H9 (cell line): ENCODE data around the gene CCSER1. TPM values are rescaled to one million over a fixed set of nuclear protein-coding genes. Genes with fewer than 3 reads are reported as not detected.

Experiments used
- DNase-seq: peaks from one replicate; pipeline ENCODE4 v3.0.0-alpha.2; 2017
- H2AFZ ChIP-seq: one replicate; pipeline ENCODE4 v1.6.1; 2013; ENCODE audit warnings: mild to moderate bottlenecking, low read length, control low read depth, moderate library complexity
- H2AK5ac ChIP-seq: 2 replicates; pipeline ENCODE4 v1.6.1; 2013; ENCODE audit warnings: low read length, control low read depth, mixed read lengths; ENCODE audit not compliant: insufficient read length
- H2BK120ac ChIP-seq: one replicate; pipeline ENCODE4 v1.6.1; 2013; ENCODE audit warnings: low read depth, mild to moderate bottlenecking, low read length, control low read depth, inconsistent platforms; ENCODE audit not compliant: poor library complexity, severe bottlenecking
- H2BK12ac ChIP-seq: 2 replicates; pipeline ENCODE4 v1.6.1; 2013; ENCODE audit warnings: low read length, control low read depth, mixed read lengths, low read depth; ENCODE audit not compliant: insufficient read length
- H2BK15ac ChIP-seq: 2 replicates; pipeline ENCODE4 v1.6.1; 2013; ENCODE audit warnings: low read depth, low read length, control low read depth
- H2BK20ac ChIP-seq: one replicate; pipeline ENCODE4 v1.6.1; 2013; ENCODE audit warnings: low read depth, mild to moderate bottlenecking, low read length, control low read depth, inconsistent platforms; ENCODE audit not compliant: poor library complexity, severe bottlenecking
- H2BK5ac ChIP-seq: 2 replicates; pipeline ENCODE4 v1.6.1; 2013; ENCODE audit warnings: low read length, control low read depth, mixed read lengths; ENCODE audit not compliant: insufficient read length
- H3K14ac ChIP-seq: 2 replicates; pipeline ENCODE4 v1.6.1; 2013; ENCODE audit warnings: low read length, control low read depth; ENCODE audit not compliant: insufficient read depth
- H3K18ac ChIP-seq: 2 replicates; pipeline ENCODE4 v1.6.1; 2013; ENCODE audit warnings: low read depth, mild to moderate bottlenecking, mixed read lengths, low read length, control low read depth; ENCODE audit not compliant: insufficient read length
- H3K23ac ChIP-seq: 2 replicates; pipeline ENCODE4 v1.6.1; 2013; ENCODE audit warnings: low read length, control low read depth, mixed read lengths, low read depth; ENCODE audit not compliant: insufficient read length
- H3K23me2 ChIP-seq: 2 replicates; pipeline ENCODE4 v1.6.1; 2013; ENCODE audit warnings: low read depth, mild to moderate bottlenecking, mixed read lengths, low read length, control low read depth; ENCODE audit not compliant: insufficient read length, poor library complexity, severe bottlenecking
- H3K27ac ChIP-seq: 2 replicates; pipeline ENCODE4 v1.5.1; 2013; ENCODE audit warnings: low read length, control low read depth, mixed read lengths, low read depth; ENCODE audit not compliant: insufficient read length
- H3K27me3 ChIP-seq: 2 replicates; pipeline ENCODE4 v1.6.1; 2013; ENCODE audit warnings: low read length, control low read depth, inconsistent platforms; ENCODE audit not compliant: insufficient read depth
- H3K4ac ChIP-seq: 2 replicates; pipeline ENCODE4 v1.6.1; 2013; ENCODE audit warnings: low read depth, mild to moderate bottlenecking, control low read depth, inconsistent platforms, low read length, moderate library complexity
- H3K4me1 ChIP-seq: 2 replicates; pipeline ENCODE4 v1.6.1; 2013; ENCODE audit warnings: low read length, control low read depth, inconsistent platforms; ENCODE audit not compliant: insufficient read depth
- H3K4me2 ChIP-seq: 2 replicates; pipeline ENCODE4 v1.6.1; 2013; ENCODE audit warnings: low read length, control low read depth, mixed read lengths; ENCODE audit not compliant: insufficient read length, insufficient read depth
- H3K56ac ChIP-seq: 2 replicates; pipeline ENCODE4 v1.6.1; 2013; ENCODE audit warnings: low read depth, mild to moderate bottlenecking, mixed read lengths, low read length, control low read depth; ENCODE audit not compliant: insufficient read length
- H3K79me1 ChIP-seq: 2 replicates; pipeline ENCODE4 v1.6.1; 2013; ENCODE audit warnings: low read depth, mild to moderate bottlenecking, moderate library complexity, low read length, control low read depth, inconsistent platforms; ENCODE audit not compliant: insufficient read depth, poor library complexity, severe bottlenecking
- H3K79me2 ChIP-seq: 2 replicates; pipeline ENCODE4 v1.6.1; 2013; ENCODE audit warnings: low read length, control low read depth, inconsistent platforms; ENCODE audit not compliant: insufficient read depth
- H3K9ac ChIP-seq: 2 replicates; pipeline ENCODE4 v1.6.1; 2013; ENCODE audit warnings: low read length, control low read depth, mixed read lengths; ENCODE audit not compliant: insufficient read length; ENCODE audit errors: extremely low read depth
- H3K9me3 ChIP-seq: one replicate; pipeline ENCODE4 v1.6.1; 2013; ENCODE audit warnings: low read depth, low read length, inconsistent platforms; ENCODE audit not compliant: control insufficient read depth
- H3T11ph ChIP-seq: one replicate; pipeline ENCODE4 v1.6.1; 2013; ENCODE audit warnings: mild to moderate bottlenecking, low read length, control low read depth, inconsistent platforms
- H4K20me1 ChIP-seq: one replicate; pipeline ENCODE4 v1.6.1; 2013; ENCODE audit not compliant: control insufficient read depth, insufficient read length, insufficient read depth
- H4K5ac ChIP-seq: 2 replicates; pipeline ENCODE4 v1.6.1; 2013; ENCODE audit warnings: low read depth, mild to moderate bottlenecking, mixed read lengths, low read length, control low read depth; ENCODE audit not compliant: insufficient read length
- H4K8ac ChIP-seq: replicated peaks from 2 replicates; pipeline ENCODE4 v1.6.1; 2013; ENCODE audit warnings: low read length, control low read depth, mixed read lengths, low read depth; ENCODE audit not compliant: insufficient read length
- H4K91ac ChIP-seq: 2 replicates; pipeline ENCODE4 v1.6.1; 2013; ENCODE audit warnings: low read depth, mild to moderate bottlenecking, moderate library complexity, mixed read lengths, low read length, control low read depth; ENCODE audit not compliant: insufficient read length
- H3K27ac Mint-ChIP-seq, 3 experiments: 2 replicates in 2 of 3; 3 replicates in 1 of 3; pipeline ENCODE4 v1.8.0; 2020 to 2021; ENCODE audit warnings: mixed read lengths in 3 of 3, mild to moderate bottlenecking in 1 of 3, moderate library complexity in 1 of 3
- H3K27me3 Mint-ChIP-seq: 2 replicates; pipeline ENCODE4 v1.8.0; 2021; ENCODE audit warnings: low read depth, mild to moderate bottlenecking, moderate library complexity, mixed read lengths
- H3K36me3 Mint-ChIP-seq, 3 experiments: 2 replicates in 2 of 3; 3 replicates in 1 of 3; pipeline ENCODE4 v1.8.0; 2020 to 2021; ENCODE audit warnings: low read depth in 3 of 3, mixed read lengths in 3 of 3; ENCODE audit not compliant: insufficient read depth in 1 of 3
- H3K4me1 Mint-ChIP-seq, 2 experiments: 2 replicates each; pipeline ENCODE4 v1.8.0; 2020; ENCODE audit warnings: mixed read lengths in 2 of 2
- H3K4me3 Mint-ChIP-seq, 2 experiments: 2 replicates in 1 of 2; 3 replicates in 1 of 2; pipeline ENCODE4 v1.8.0; 2020 to 2021; ENCODE audit warnings: mild to moderate bottlenecking in 2 of 2, mixed read lengths in 2 of 2, moderate library complexity in 1 of 2
- H3K9me3 Mint-ChIP-seq, 2 experiments: 2 replicates in 1 of 2; 3 replicates in 1 of 2; pipeline ENCODE4 v1.8.0; 2020; ENCODE audit warnings: mild to moderate bottlenecking in 2 of 2, mixed read lengths in 2 of 2, moderate library complexity in 1 of 2
- WGBS: extraction: QIAGEN DNeasy Blood & Tissue Kit; methylation state at CpG from one replicate; pipeline ENCODE4 v1.1.7; 2013; ENCODE audit warnings: missing lambda C conversion rate, low lambda C conversion rate, mixed read lengths; ENCODE audit not compliant: insufficient read length; ENCODE audit errors: extremely low coverage; 5-methylcytosine and 5-hydroxymethylcytosine counted together
- total RNA-seq: library from RNA; stranded (reverse); gene quantifications from 2 replicates; pipeline ENCODE4 v1.2.1, GENCODE V29; 2021
- TF ChIP-seq, protein P1 (sequence below): fragments of 200-600 bp; sonication (generic); conservative IDR thresholded peaks from 3 replicates; pipeline ENCODE4 v1.8.0; 2021; ENCODE audit warnings: antibody characterized with exemption, mild to moderate bottlenecking

Gene CCSER1
- total RNA-seq, 1 experiment from 2014 or later: 0.37 TPM

GRCh38 chr4:91630054-91630453 lies 1502.9 kb downstream of the CCSER1 start:
- no peak overlapping the region for H2BK15ac ChIP-seq
- H3K4me1 ChIP-seq: no peaks in the 10 kb centered on the region
- Mint-ChIP-seq H3K27me3 (no peaks in the 10 kb centered on the region), H3K36me3 (peaks cover 48 to 59% (median 51%) of the 10 kb centered on the region in 3 experiments), H3K4me3 (no peak overlapping the region), H3K9me3 (peaks cover 6 to 32% of the 10 kb centered on the region in 2 experiments; a peak in 4 of 5 replicates), H3K4me1 (peaks cover 30 to 34% of the 10 kb centered on the region in 2 experiments), H3K27ac (no peak overlapping the region)
- H3K4ac ChIP-seq: no peak overlapping the region
- H2BK120ac ChIP-seq: no peak overlapping the region
- no peaks in the 10 kb centered on the region for H3K79me1 ChIP-seq
- no peaks in the 10 kb centered on the region for H3K9me3 ChIP-seq
- H2BK12ac ChIP-seq: no peak overlapping the region
- no peaks in the 10 kb centered on the region for H3K23me2 ChIP-seq
- no peak overlapping the region for H3K14ac ChIP-seq
- no peak overlapping the region for H3K9ac ChIP-seq
- no peaks in the 10 kb centered on the region for H4K20me1 ChIP-seq
- no peak overlapping the region for H2AK5ac ChIP-seq
- H3K27me3 ChIP-seq: no peaks in the 10 kb centered on the region
- no peak overlapping the region for H3K23ac ChIP-seq
- H2BK5ac ChIP-seq: no peak overlapping the region
- WGBS: no CpG with 5 or more reads among the region's 1 CpG
- H3T11ph ChIP-seq: no peak overlapping the region
- H3K4me2 ChIP-seq: no peak overlapping the region
- H2AFZ ChIP-seq: no peak overlapping the region
- no peak overlapping the region for H4K91ac ChIP-seq
- H2BK20ac ChIP-seq: no peak overlapping the region
- H4K5ac ChIP-seq: no peak overlapping the region
- DNase-seq: no peak
- no peak overlapping the region for H4K8ac ChIP-seq
- no peak overlapping the region for H3K18ac ChIP-seq
- no peak overlapping the region for H3K56ac ChIP-seq
- TF ChIP-seq, protein P1, sequence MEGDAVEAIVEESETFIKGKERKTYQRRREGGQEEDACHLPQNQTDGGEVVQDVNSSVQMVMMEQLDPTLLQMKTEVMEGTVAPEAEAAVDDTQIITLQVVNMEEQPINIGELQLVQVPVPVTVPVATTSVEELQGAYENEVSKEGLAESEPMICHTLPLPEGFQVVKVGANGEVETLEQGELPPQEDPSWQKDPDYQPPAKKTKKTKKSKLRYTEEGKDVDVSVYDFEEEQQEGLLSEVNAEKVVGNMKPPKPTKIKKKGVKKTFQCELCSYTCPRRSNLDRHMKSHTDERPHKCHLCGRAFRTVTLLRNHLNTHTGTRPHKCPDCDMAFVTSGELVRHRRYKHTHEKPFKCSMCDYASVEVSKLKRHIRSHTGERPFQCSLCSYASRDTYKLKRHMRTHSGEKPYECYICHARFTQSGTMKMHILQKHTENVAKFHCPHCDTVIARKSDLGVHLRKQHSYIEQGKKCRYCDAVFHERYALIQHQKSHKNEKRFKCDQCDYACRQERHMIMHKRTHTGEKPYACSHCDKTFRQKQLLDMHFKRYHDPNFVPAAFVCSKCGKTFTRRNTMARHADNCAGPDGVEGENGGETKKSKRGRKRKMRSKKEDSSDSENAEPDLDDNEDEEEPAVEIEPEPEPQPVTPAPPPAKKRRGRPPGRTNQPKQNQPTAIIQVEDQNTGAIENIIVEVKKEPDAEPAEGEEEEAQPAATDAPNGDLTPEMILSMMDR: no peak
- peaks cover 4% of the 10 kb centered on the region; the same call in 1 of the 2 replicates for H3K79me2 ChIP-seq
- no peak overlapping the region for H3K27ac ChIP-seq
